HG03108 (cell line): Measurements from ENCODE around the gene SLC47A2.

ENCODE experiments used
- ATAC-seq: cut with Tn5 transposase; IDR thresholded peaks from one replicate; pipeline ENCODE4 v1.9.1; 2021; ENCODE audit warnings: moderate library complexity; ENCODE audit not compliant: unreplicated experiment

SLC47A2 gene

GRCh38 chr17:19729900-19730299 lies 13.5 kb upstream of the SLC47A2 start:
- no peak for ATAC-seq

GRCh38 chr17:19728084-19728495 lies 11.7 kb upstream of the SLC47A2 start:
- ATAC-seq, result no peak

- no peak for ATAC-seq
Measured at GRCh38 chr17:19727501-19728078, 11.2 kb upstream of the SLC47A2 start.

- no peak for ATAC-seq
Measured at GRCh38 chr17:19726631-19727376, 10.4 kb upstream of the SLC47A2 start.

- no peak for ATAC-seq
Measured at GRCh38 chr17:19725486-19725885, 9.1 kb upstream of the SLC47A2 start.

- ATAC-seq, result no peak
Measured at GRCh38 chr17:19724501-19725420, 8.4 kb upstream of the SLC47A2 start.

- no peak for ATAC-seq
Measured at GRCh38 chr17:19723964-19724363, 7.6 kb upstream of the SLC47A2 start.

GRCh38 chr17:19720631-19721426 lies 4.4 kb upstream of the SLC47A2 start:
- no peak for ATAC-seq

GRCh38 chr17:19720210-19720475 lies 3.8 kb upstream of the SLC47A2 start:
- no peak for ATAC-seq

GRCh38 chr17:19719355-19720209 lies 3.2 kb upstream of the SLC47A2 start:
- ATAC-seq, result no peak

GRCh38 chr17:19718613-19719354 lies 2.4 kb upstream of the SLC47A2 start:
- ATAC-seq, result no peak

- ATAC-seq, result no peak
Measured at GRCh38 chr17:19718041-19718612, 1.7 kb upstream of the SLC47A2 start.

GRCh38 chr17:19717411-19717908 lies 1.1 kb upstream of the SLC47A2 start:
- ATAC-seq, result no peak

GRCh38 chr17:19717031-19717360 lies 612 bp upstream of the SLC47A2 start:
- no peak for ATAC-seq

- no peak for ATAC-seq
Measured at GRCh38 chr17:19714542-19715411, 1.6 kb downstream of the SLC47A2 start.

- ATAC-seq, result no peak
Measured at GRCh38 chr17:19713901-19714361, 2.5 kb downstream of the SLC47A2 start.

- no peak for ATAC-seq
Measured at GRCh38 chr17:19713462-19713861, 2.9 kb downstream of the SLC47A2 start.

- ATAC-seq, result no peak
Measured at GRCh38 chr17:19712436-19713004, 3.9 kb downstream of the SLC47A2 start.
